ENCODE data around the gene HAO2.

GRCh38 chr1:119385650-119386049 lies 17.1 kb downstream of the HAO2 start:
- TF ChIP-seq POLR2A (IDR thresholded peaks at IDR 0.05; ENCODE audit: low read depth, low read length) (no peak), TAF1 (IDR thresholded peaks at IDR 0.05; ENCODE audit: low read depth, low read length) (no peak), POLR2AphosphoS5 (IDR thresholded peaks at IDR 0.05; ENCODE audit: low read depth, low read length) (no peak), SPI1 (IDR thresholded peaks at IDR 0.05; ENCODE audit: low read depth, low read length) (no peak), POU2F2 (IDR thresholded peaks at IDR 0.05; ENCODE audit: low read depth, low read length) (no peak), PAX5 (IDR thresholded peaks at IDR 0.05; ENCODE audit: insufficient read depth, low read length, severe bottlenecking) (no peak)
